Measurements from ENCODE around the gene UCP1.
A peak's percentile ranks its signal among the peaks of the same experiment; 100 is the strongest.
"Not testable (repeated sequence)": the region's sequence is repeated elsewhere in the genome, so short reads cannot be mapped to it uniquely, and the experiment has no call there.

UCP1 gene

DNA sequence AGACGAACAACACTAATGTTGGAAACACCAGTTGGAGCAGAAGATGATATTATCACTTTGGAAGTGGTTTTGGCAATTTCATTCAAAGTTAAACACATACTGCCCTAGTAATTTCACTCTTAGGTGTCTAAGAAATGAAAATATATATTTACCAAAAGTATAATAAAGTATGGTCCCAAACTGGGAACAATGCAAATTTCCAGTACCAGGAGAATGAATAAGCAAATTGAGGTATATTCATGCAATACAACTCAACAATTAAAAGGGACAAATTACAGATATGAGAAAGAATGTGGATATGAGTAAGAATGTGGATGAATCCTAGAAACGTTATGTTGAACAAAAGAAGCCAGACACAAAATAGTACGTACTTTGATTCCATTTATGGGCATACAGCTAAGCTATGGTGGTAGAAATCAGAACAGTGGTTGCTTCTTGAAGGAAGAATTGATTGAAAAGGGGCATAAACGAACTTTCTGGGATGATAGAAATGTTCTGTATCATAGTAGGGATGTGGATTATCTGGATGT is 34.7 kb downstream of the UCP1 start:
- no peak for DNase-seq

DNA sequence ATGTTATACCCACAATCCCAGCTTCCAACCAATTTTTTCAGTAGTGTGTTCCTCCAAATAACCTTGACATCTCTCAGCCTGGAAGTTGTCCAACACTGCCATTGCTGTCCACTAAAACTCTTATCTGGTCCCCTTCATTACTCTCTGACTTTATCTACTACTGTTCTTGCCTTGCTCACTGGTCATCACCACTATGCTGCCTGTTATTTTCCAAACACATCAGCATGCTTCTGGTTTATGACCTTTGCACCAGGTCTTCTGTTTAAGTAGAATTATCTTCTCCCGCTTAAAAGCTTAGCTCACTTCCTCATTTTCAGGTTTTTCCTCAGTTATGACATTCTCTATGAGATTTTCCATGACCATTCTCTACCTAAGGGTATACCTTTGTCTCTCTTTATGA is 39.3 kb downstream of the UCP1 start:
- DNase-seq: no peak

DNA sequence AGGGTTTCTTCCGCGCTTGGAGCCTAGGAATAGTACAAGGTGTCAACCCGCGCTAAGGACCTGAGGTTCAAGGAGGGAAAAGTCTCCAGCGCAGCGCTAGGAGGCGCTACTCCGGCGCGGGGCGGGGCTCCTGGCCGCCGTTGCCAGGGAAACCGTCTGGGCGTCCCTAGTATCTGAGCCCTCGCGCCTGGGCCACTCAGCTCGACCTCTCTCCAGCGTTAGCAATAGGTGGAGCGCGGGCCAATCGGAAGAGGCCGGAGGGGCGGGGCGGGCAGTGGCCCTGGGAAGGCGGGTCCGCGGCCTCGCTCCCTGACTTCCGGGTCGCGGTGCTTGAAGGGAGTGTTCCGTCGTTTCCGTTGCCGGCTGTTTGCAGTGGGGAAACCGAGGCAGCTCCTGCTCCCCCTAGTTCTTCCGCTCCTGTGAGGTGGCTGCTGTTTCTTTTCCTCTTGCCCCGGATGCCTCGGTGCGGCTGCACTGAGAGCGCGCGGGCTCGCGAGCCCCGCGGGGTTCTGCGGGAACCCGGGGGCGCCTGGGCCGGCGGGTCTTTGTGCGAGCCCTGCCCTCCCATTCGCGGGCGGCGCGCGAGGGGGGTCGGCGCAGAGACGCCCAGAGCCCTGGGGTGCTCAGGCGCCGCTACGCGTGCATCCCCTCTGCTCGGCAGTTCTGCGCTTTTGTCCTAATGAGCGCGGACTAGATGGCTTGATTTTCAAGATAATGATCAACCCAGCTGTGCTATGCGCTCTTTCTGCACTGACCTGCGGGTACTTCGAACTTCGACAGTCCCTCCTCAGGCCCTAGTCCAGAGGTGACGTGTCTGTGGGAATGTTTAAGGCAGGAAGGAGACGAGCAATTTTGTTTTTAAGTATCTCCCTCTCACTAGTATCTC is 44.7 kb downstream of the UCP1 start, which contains the start of gene ELMOD2:
ELMOD2 (plus strand) TSS at position 312 of the 886 bp plus-strand sequence. CDS start 1,261 bp downstream, outside the sequence.
- DNase-seq: peak; percentile 61 to 98 (median 94)

DNA sequence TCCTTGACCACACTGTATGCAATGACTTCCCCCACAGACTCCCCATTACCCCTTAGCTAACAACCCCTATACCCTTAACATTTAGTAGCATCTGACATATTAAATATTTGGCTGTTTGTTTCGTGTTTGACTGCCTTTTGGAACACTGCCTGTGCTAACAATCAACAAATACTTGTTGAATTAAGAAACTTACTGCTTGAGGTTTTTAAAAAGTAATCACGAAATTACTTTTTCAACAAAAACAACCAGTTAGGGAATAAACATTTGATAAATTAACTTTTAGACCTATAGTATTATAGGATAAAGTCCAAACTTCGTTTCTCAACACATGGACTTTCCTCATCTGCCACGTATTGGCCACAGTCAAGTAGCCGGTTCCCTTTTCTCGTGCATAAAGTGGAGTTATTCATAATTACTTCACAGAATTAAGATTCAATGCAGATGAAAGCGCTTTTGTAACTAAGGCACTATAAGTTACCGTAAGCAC is 45.3 kb downstream of the UCP1 start:
- no peak for DNase-seq

DNA sequence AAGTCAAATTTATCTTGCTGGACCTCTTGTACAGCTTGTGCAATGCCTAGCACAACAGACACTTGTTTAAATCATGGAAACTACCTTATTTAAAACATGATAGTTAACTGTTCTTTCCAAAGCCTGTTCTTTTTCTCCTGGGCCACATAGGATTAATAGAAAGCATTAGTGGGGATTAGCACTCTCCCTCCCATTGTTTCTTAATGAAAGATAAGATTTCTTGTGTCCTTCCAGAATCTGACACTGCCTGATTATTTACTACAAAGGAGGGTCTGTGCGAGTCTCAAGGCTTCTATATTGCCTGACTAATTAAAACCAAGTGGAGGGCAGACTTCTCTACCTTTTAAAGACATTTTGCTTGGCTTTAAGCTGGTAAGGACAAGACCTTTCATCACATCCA is 53.3 kb downstream of the UCP1 start:
- no peak for DNase-seq

DNA sequence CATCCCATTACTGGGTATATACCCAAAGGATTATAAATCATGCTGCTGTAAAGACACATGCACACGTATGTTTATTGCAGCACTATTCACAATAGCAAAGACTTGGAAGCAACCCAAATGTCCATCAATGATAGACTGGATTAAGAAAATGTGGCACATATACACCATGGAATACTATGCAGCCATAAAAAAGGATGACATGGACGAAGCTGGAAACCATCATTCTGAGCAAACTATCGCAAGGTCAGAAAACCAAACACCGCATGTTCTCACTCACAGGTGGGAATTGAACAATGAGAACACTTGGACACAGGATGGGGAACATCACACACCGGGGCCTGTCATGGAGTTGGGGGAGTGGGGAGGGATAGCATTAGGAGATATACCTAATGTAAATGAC is 55.0 kb downstream of the UCP1 start:
- not testable (repeated sequence) for DNase-seq
